ENCODE results near the gene RO60. TPM values are rescaled to one million over a fixed set of nuclear protein-coding genes. Genes with fewer than 3 reads are reported as not detected.
"Not testable (repeated sequence)": the region's sequence is repeated elsewhere in the genome, so short reads cannot be mapped to it uniquely, and the experiment has no call there.

The RO60 gene
- total and polyA plus RNA-seq, 2 donors: 9.1 to 55.2 TPM

GRCh38 chr1:193030280-193030679 is 29.1 kb upstream of the RO60 start:
- Histone ChIP-seq H3K36me3 (ENCODE audit: control insufficient read depth in 2 of 2, insufficient read depth in 2 of 2, low read length in 1 of 2) (peaks cover 0 to 23% of the 10 kb centered on the region in 2 donors), H3K27ac (ENCODE audit: low read depth in 1 of 2, low read length in 1 of 2) (no peak overlapping the region), H3K9me3 (ENCODE audit: control insufficient read depth in 2 of 2, insufficient read depth in 1 of 2, low read length in 1 of 2) (no peaks in the 10 kb centered on the region), H3K27me3 (ENCODE audit: control insufficient read depth in 2 of 2, insufficient read depth in 1 of 2, low read length in 1 of 2) (no peaks in the 10 kb centered on the region), H3K4me1 (ENCODE audit: control insufficient read depth in 2 of 2, insufficient read depth in 2 of 2, low read length in 2 of 2) (no peaks in the 10 kb centered on the region), H3K4me3 (ENCODE audit: low read length in 2 of 2) (no peak overlapping the region)
- 97% methylated on average over 1 of the region's 1 CpG for WGBS
- no peak for DNase-seq (ENCODE audit: low read depth in 6 of 9, low spot score in 9 of 9)

GRCh38 chr1:193031431-193031830 is 28.0 kb upstream of the RO60 start:
- no peaks in the 10 kb centered on the region for H3K27me3 ChIP-seq (ENCODE audit: control insufficient read depth in 2 of 2, insufficient read depth in 1 of 2, low read length in 1 of 2)
- no peaks in the 10 kb centered on the region for H3K4me1 ChIP-seq (ENCODE audit: control insufficient read depth in 2 of 2, insufficient read depth in 2 of 2, low read length in 2 of 2)
- peaks cover 0 to 15% of the 10 kb centered on the region in 2 donors for H3K36me3 ChIP-seq (ENCODE audit: control insufficient read depth in 2 of 2, insufficient read depth in 2 of 2, low read length in 1 of 2)
- H3K27ac ChIP-seq (ENCODE audit: low read depth in 1 of 2, low read length in 1 of 2): no peak overlapping the region
- WGBS: 95% methylated on average over 2 of the region's 2 CpGs
- H3K4me3 ChIP-seq (ENCODE audit: low read length in 2 of 2): no peak overlapping the region
- peak in 1 of 9 donors; percentile 12 for DNase-seq (ENCODE audit: low read depth in 6 of 9, low spot score in 9 of 9)
- no peaks in the 10 kb centered on the region for H3K9me3 ChIP-seq (ENCODE audit: control insufficient read depth in 2 of 2, insufficient read depth in 1 of 2, low read length in 1 of 2)

- H3K4me3 ChIP-seq (ENCODE audit: low read length in 2 of 2); DNase-seq (ENCODE audit: low read depth in 6 of 9, low spot score in 9 of 9); H3K27me3 ChIP-seq (ENCODE audit: control insufficient read depth in 2 of 2, insufficient read depth in 1 of 2, low read length in 1 of 2); H3K4me1 ChIP-seq (ENCODE audit: control insufficient read depth in 2 of 2, insufficient read depth in 2 of 2, low read length in 2 of 2); H3K27ac ChIP-seq (ENCODE audit: low read depth in 1 of 2, low read length in 1 of 2); H3K36me3 ChIP-seq (ENCODE audit: control insufficient read depth in 2 of 2, insufficient read depth in 2 of 2, low read length in 1 of 2); H3K9me3 ChIP-seq (ENCODE audit: control insufficient read depth in 2 of 2, insufficient read depth in 1 of 2, low read length in 1 of 2): not testable (repeated sequence)
- 97% methylated on average over 9 of the region's 9 CpGs for WGBS
Measured at GRCh38 chr1:193032643-193033427, 26.6 kb upstream of the RO60 start.

GRCh38 chr1:193033610-193034009 is 25.8 kb upstream of the RO60 start:
- Histone ChIP-seq H3K4me3 (ENCODE audit: low read length in 2 of 2) (no peak overlapping the region), H3K9me3 (ENCODE audit: control insufficient read depth in 2 of 2, insufficient read depth in 1 of 2, low read length in 1 of 2) (no peaks in the 10 kb centered on the region), H3K27ac (ENCODE audit: low read depth in 1 of 2, low read length in 1 of 2) (no peak overlapping the region), H3K4me1 (ENCODE audit: control insufficient read depth in 2 of 2, insufficient read depth in 2 of 2, low read length in 2 of 2) (no peaks in the 10 kb centered on the region), H3K27me3 (ENCODE audit: control insufficient read depth in 2 of 2, insufficient read depth in 1 of 2, low read length in 1 of 2) (no peaks in the 10 kb centered on the region), H3K36me3 (ENCODE audit: control insufficient read depth in 2 of 2, insufficient read depth in 2 of 2, low read length in 1 of 2) (peaks cover 0 to 9% of the 10 kb centered on the region in 2 donors)
- DNase-seq (ENCODE audit: low read depth in 6 of 9, low spot score in 9 of 9): no peak

- Histone ChIP-seq H3K36me3 (ENCODE audit: control insufficient read depth in 2 of 2, insufficient read depth in 2 of 2, low read length in 1 of 2) (no peaks in the 10 kb centered on the region), H3K4me1 (ENCODE audit: control insufficient read depth in 2 of 2, insufficient read depth in 2 of 2, low read length in 2 of 2) (no peaks in the 10 kb centered on the region), H3K27ac (ENCODE audit: low read depth in 1 of 2, low read length in 1 of 2) (no peak overlapping the region), H3K4me3 (ENCODE audit: low read length in 2 of 2) (no peak overlapping the region), H3K27me3 (ENCODE audit: control insufficient read depth in 2 of 2, insufficient read depth in 1 of 2, low read length in 1 of 2) (no peaks in the 10 kb centered on the region), H3K9me3 (ENCODE audit: control insufficient read depth in 2 of 2, insufficient read depth in 1 of 2, low read length in 1 of 2) (no peaks in the 10 kb centered on the region)
- WGBS: 97% methylated on average over 3 of the region's 3 CpGs
- no peak for DNase-seq (ENCODE audit: low read depth in 6 of 9, low spot score in 9 of 9)
Measured at GRCh38 chr1:193036337-193037047, 22.9 kb upstream of the RO60 start.

GRCh38 chr1:193040011-193040410 is 19.4 kb upstream of the RO60 start:
- peaks cover 6 to 13% of the 10 kb centered on the region in 2 donors for H3K36me3 ChIP-seq (ENCODE audit: control insufficient read depth in 2 of 2, insufficient read depth in 2 of 2, low read length in 1 of 2)
- no peak overlapping the region for H3K4me3 ChIP-seq (ENCODE audit: low read length in 2 of 2)
- no peaks in the 10 kb centered on the region for H3K27me3 ChIP-seq (ENCODE audit: control insufficient read depth in 2 of 2, insufficient read depth in 1 of 2, low read length in 1 of 2)
- WGBS: 97% methylated on average over 3 of the region's 3 CpGs
- H3K4me1 ChIP-seq (ENCODE audit: control insufficient read depth in 2 of 2, insufficient read depth in 2 of 2, low read length in 2 of 2): no peaks in the 10 kb centered on the region
- no peaks in the 10 kb centered on the region for H3K9me3 ChIP-seq (ENCODE audit: control insufficient read depth in 2 of 2, insufficient read depth in 1 of 2, low read length in 1 of 2)
- no peak for DNase-seq (ENCODE audit: low read depth in 6 of 9, low spot score in 9 of 9)
- no peak overlapping the region for H3K27ac ChIP-seq (ENCODE audit: low read depth in 1 of 2, low read length in 1 of 2)

GRCh38 chr1:193042766-193043691 is 16.4 kb upstream of the RO60 start:
- no peak overlapping the region for H3K27ac ChIP-seq (ENCODE audit: low read depth in 1 of 2, low read length in 1 of 2)
- H3K27me3 ChIP-seq (ENCODE audit: control insufficient read depth in 2 of 2, insufficient read depth in 1 of 2, low read length in 1 of 2): no peaks in the 10 kb centered on the region
- H3K4me1 ChIP-seq (ENCODE audit: control insufficient read depth in 2 of 2, insufficient read depth in 2 of 2, low read length in 2 of 2): no peaks in the 10 kb centered on the region
- H3K36me3 ChIP-seq (ENCODE audit: control insufficient read depth in 2 of 2, insufficient read depth in 2 of 2, low read length in 1 of 2): peaks cover 6 to 31% of the 10 kb centered on the region in 2 donors
- DNase-seq (ENCODE audit: low read depth in 6 of 9, low spot score in 9 of 9): no peak
- no peaks in the 10 kb centered on the region for H3K9me3 ChIP-seq (ENCODE audit: control insufficient read depth in 2 of 2, insufficient read depth in 1 of 2, low read length in 1 of 2)
- no peak overlapping the region for H3K4me3 ChIP-seq (ENCODE audit: low read length in 2 of 2)
- WGBS: 100% methylated on average over 1 of the region's 1 CpG

- H3K27me3 ChIP-seq (ENCODE audit: control insufficient read depth in 2 of 2, insufficient read depth in 1 of 2, low read length in 1 of 2); H3K4me1 ChIP-seq (ENCODE audit: control insufficient read depth in 2 of 2, insufficient read depth in 2 of 2, low read length in 2 of 2); DNase-seq (ENCODE audit: low read depth in 6 of 9, low spot score in 9 of 9); H3K27ac ChIP-seq (ENCODE audit: low read depth in 1 of 2, low read length in 1 of 2); H3K9me3 ChIP-seq (ENCODE audit: control insufficient read depth in 2 of 2, insufficient read depth in 1 of 2, low read length in 1 of 2); H3K4me3 ChIP-seq (ENCODE audit: low read length in 2 of 2): not testable (repeated sequence)
- 99% methylated on average over 5 of the region's 5 CpGs for WGBS
- H3K36me3 ChIP-seq (ENCODE audit: control insufficient read depth in 2 of 2, insufficient read depth in 2 of 2, low read length in 1 of 2): peaks cover 10 to 44% of the 10 kb centered on the region in 2 donors
Measured at GRCh38 chr1:193048913-193049312, 10.5 kb upstream of the RO60 start.

Data from thymus (tissue), 11 donors.